GM12878 (cell line): ENCODE measurements around the gene HS6ST1. TPM values are rescaled to one million over a fixed set of nuclear protein-coding genes. Genes with fewer than 3 reads are reported as not detected.
A peak's percentile ranks its signal among the peaks of the same experiment; 100 is the strongest.

Source experiments
- ATAC-seq: fragments of 200-7000 bp; cut with Tn5 transposase; 3 replicates; pipeline ENCODE4 v1.9.1; 2020; ENCODE audit warnings: mild to moderate bottlenecking, moderate library complexity
- BruUV-seq: library from RNA; stranded (reverse); fragments of 400-500 nt; replicated peaks from 2 replicates; lab custom pipeline; 2021; lab: Mats Ljungman, UMichigan
- CTCF ChIA-PET: fragments of 300-600 bp; sonication (Branson Sonifier 250); formaldehyde crosslinking; extraction: SDS; loops from one replicate; lab custom pipeline; 2021; ENCODE audit warnings: inconsistent platforms; lab: Yijun Ruan, JAX
- POLR2A ChIA-PET: fragments of 350-600 bp; formaldehyde crosslinking; extraction: SDS; loops from one replicate; lab custom pipeline; 2021; ENCODE audit warnings: inconsistent platforms; lab: Charles Lee
- RAD21 ChIA-PET: fragments of 300-600 bp; sonication (Branson Sonifier 250); formaldehyde crosslinking; loops from one replicate; lab custom pipeline; 2023; ENCODE audit warnings: antibody characterized with exemption; ENCODE audit not compliant: unreplicated experiment; lab: Charles Lee
- SMC1A ChIA-PET: fragments of 300-600 bp; sonication (Branson Sonifier 250); formaldehyde crosslinking; loops from one replicate; lab custom pipeline; 2023; ENCODE audit not compliant: unreplicated experiment, uncharacterized antibody; lab: Charles Lee
- DNase-seq: peaks from one replicate; pipeline ENCODE4 v3.0.0-alpha.2; 2011; ENCODE audit warnings: low read depth, low spot score
- FAIRE-seq: peaks from 3 replicates; lab custom pipeline; 2011; peaks lifted over from hg19 to GRCh38; lab: Jason Lieb, UNC
- H2AFZ ChIP-seq: 2 replicates; pipeline ENCODE4 v1.6.0; 2011; ENCODE audit warnings: low read depth, low read length, control low read depth; ENCODE audit not compliant: control insufficient read depth
- H3K27ac ChIP-seq: 2 replicates; pipeline ENCODE4 v1.5.1; 2011; ENCODE audit warnings: control low read depth; ENCODE audit not compliant: control insufficient read depth, insufficient read depth
- H3K27me3 ChIP-seq, 2 experiments: replicated peaks in 1 of 2; 2 replicates each; pipeline versions ENCODE4 v1.6.0 to v1.6.1; 2011; ENCODE audit warnings: low read length in 1 of 2; ENCODE audit not compliant: control insufficient read depth in 2 of 2, insufficient read depth in 2 of 2
- H3K36me3 ChIP-seq, 2 experiments: 2 replicates each; pipeline ENCODE4 v1.5.1; 2011; ENCODE audit warnings: low read length in 1 of 2; ENCODE audit not compliant: control insufficient read depth in 2 of 2, insufficient read depth in 2 of 2
- H3K4me1 ChIP-seq: 2 replicates; pipeline ENCODE4 v1.6.1; 2011; ENCODE audit warnings: mild to moderate bottlenecking, low read length, moderate library complexity, mixed read lengths; ENCODE audit not compliant: control insufficient read depth, insufficient read depth
- H3K4me2 ChIP-seq: 2 replicates; pipeline ENCODE4 v1.6.0; 2011; ENCODE audit warnings: control low read depth; ENCODE audit not compliant: control insufficient read depth, insufficient read depth
- H3K4me3 ChIP-seq: fragments of 200-600 bp; sonication (generic); 2 replicates; pipeline ENCODE4 v1.5.1; 2016
- H3K79me2 ChIP-seq: 2 replicates; pipeline ENCODE4 v1.6.0; 2011; ENCODE audit warnings: low read length; ENCODE audit not compliant: control insufficient read depth, insufficient read depth
- H3K9ac ChIP-seq: 2 replicates; pipeline ENCODE4 v1.8.0; 2011; ENCODE audit warnings: low read length, control low read depth, mixed read lengths; ENCODE audit not compliant: control insufficient read depth, insufficient read depth
- H3K9me3 ChIP-seq: replicated peaks from 3 replicates; pipeline ENCODE4 v1.5.1; 2011; ENCODE audit warnings: mild to moderate bottlenecking, low read length; ENCODE audit not compliant: control insufficient read depth, insufficient read depth
- H4K20me1 ChIP-seq: 2 replicates; pipeline ENCODE4 v1.6.0; 2011; ENCODE audit not compliant: control insufficient read depth, insufficient read depth
- MXI1 ChIP-seq: fragments of 150-350 bp; IDR thresholded peaks from 2 replicates; pipeline ENCODE4 v1.6.1; 2011; ENCODE audit warnings: low read depth, mild to moderate bottlenecking, inconsistent platforms, low read length, improper control_type of control experiment
- PBX3 ChIP-seq: IDR thresholded peaks from 2 replicates; pipeline ENCODE4 v1.6.1; 2011; ENCODE audit warnings: mild to moderate bottlenecking, low read depth, low read length, moderate library complexity; ENCODE audit not compliant: insufficient replicate concordance
- SREBF1 ChIP-seq: IDR thresholded peaks from 2 replicates; pipeline ENCODE4 v1.6.1; 2012; ENCODE audit warnings: mild to moderate bottlenecking, low read length
- TCF7 ChIP-seq: IDR thresholded peaks from 2 replicates; pipeline ENCODE4 v1.6.1; 2014; ENCODE audit warnings: antibody characterized with exemption, borderline replicate concordance
- ZNF24 ChIP-seq: fragments of 450-650 bp; IDR thresholded peaks from 2 replicates; pipeline ENCODE4 v1.6.1; 2017; ENCODE audit warnings: antibody characterized with exemption, mild to moderate bottlenecking
- WGBS: methylation state at CpG from one replicate; pipeline ENCODE4 v1.1.6; 2016; ENCODE audit warnings: low lambda C conversion rate; ENCODE audit not compliant: insufficient replicate concordance, insufficient coverage; ENCODE audit errors: missing lambda C conversion rate; 5-methylcytosine and 5-hydroxymethylcytosine counted together
- in situ Hi-C: fragments of 300-500 bp; cut with MboI; formaldehyde crosslinking; loops from 9 replicates; pipeline ENCODE4 v1.14.3; 2018; ENCODE audit warnings: mixed read lengths
- intact Hi-C: fragments of 100-400 bp; cut with micrococcal nuclease; formaldehyde crosslinking; loops from one replicate; pipeline ENCODE4 v1.14.2; 2022; ENCODE audit not compliant: unreplicated experiment
- polyA plus RNA-seq, 11 experiments: library from polyadenylated mRNA; depleted of rRNA in 4 of 11; unstranded in 6 of 11; stranded (reverse) in 5 of 11; fragments of >200 nt; fragmentation: Nextera tagmentation in 4 of 11; fragmentation: Illumina TruSeq in 1 of 11; extraction: Ambion mirVana in 4 of 11; extraction: Trizol in 1 of 11; gene quantifications; 1 replicate in 1 of 11; 2 replicates in 10 of 11; pipeline versions ENCODE4 v1.2.1 to v1.2.3, GENCODE V29; 2011 to 2016; ENCODE audit warnings: inconsistent platforms in 2 of 11, missing spikeins in 2 of 11, low read depth in 1 of 11
- total RNA-seq, 4 experiments: library from RNA; depleted of rRNA in 3 of 4; stranded (reverse); fragments of >200 nt in 3 of 4; fragmentation: Illumina TruSeq in 1 of 4; extraction: Trizol in 1 of 4; gene quantifications; 2 replicates each; pipeline versions ENCODE4 v1.2.1 to v1.2.3, GENCODE V29; 2013 to 2021

The HS6ST1 gene
- total and polyA plus RNA-seq, 10 of the 15 experiments (the other 5 are each of a cell fraction or from before 2014, with no cell fraction given), result 0.48 to 17.0 (median 4.7) TPM

- TF ChIP-seq TCF7 (no peak), SREBF1 (no peak)
These were observed 4.1 kb downstream of the HS6ST1 start (continued) for GRCh38 chr2:128314348-128315121.

GRCh38 chr2:128313931-128314347 is 4.7 kb downstream of the HS6ST1 start:
- no TSS peak for BruUV-seq
- 90% methylated on average over 4 of the region's 4 CpGs for WGBS
- CTCF ChIA-PET, result no interaction called here
- Histone ChIP-seq H3K9me3 (no peaks in the 10 kb centered on the region), H3K27ac (no peak overlapping the region), H3K79me2 (peaks cover 15% of the 10 kb centered on the region), H4K20me1 (peaks cover 7% of the 10 kb centered on the region), H3K4me1 (peaks cover 15% of the 10 kb centered on the region), H2AFZ (no peak overlapping the region), H3K4me2 (0 out of 2 replicates have a peak overlapping the region, but pooled peaks have one; percentile 3), H3K4me3 (no peak overlapping the region), H3K36me3 (peaks cover 0 to 2% of the 10 kb centered on the region in 2 experiments; a peak in 2 of 4 replicates), H3K27me3 (no peaks in the 10 kb centered on the region), H3K9ac (no peak overlapping the region)
- POLR2A ChIA-PET, result no interaction called here
- no peak for FAIRE-seq
- RAD21 ChIA-PET, result no interaction called here
- in situ Hi-C loops (no loop called here), intact Hi-C loops (no loop called here)
- no peak for DNase-seq
- no peak for ATAC-seq
- SMC1A ChIA-PET, result no interaction called here
- no peak for TF ChIP-seq ZNF24
- TF ChIP-seq MXI1, result no peak
- TF ChIP-seq PBX3, result no peak
